Stimulated activated CD8-positive, alpha-beta memory T cell treated with anti-CD3 and anti-CD28 coated beads, Interleukin-12 subunit alpha, Interleukin-12 subunit beta, amount 100 ng/mL, for 1 hour (primary cell): ENCODE data around the gene ISM1.
"Not testable (repeated sequence)": the region's sequence is repeated elsewhere in the genome, so short reads cannot be mapped to it uniquely, and the experiment has no call there.

ENCODE experiments used
- DNase-seq: peaks from one replicate; pipeline ENCODE4 v3.0.0-alpha.2; 2020; ENCODE audit warnings: low read depth

Gene ISM1

DNA sequence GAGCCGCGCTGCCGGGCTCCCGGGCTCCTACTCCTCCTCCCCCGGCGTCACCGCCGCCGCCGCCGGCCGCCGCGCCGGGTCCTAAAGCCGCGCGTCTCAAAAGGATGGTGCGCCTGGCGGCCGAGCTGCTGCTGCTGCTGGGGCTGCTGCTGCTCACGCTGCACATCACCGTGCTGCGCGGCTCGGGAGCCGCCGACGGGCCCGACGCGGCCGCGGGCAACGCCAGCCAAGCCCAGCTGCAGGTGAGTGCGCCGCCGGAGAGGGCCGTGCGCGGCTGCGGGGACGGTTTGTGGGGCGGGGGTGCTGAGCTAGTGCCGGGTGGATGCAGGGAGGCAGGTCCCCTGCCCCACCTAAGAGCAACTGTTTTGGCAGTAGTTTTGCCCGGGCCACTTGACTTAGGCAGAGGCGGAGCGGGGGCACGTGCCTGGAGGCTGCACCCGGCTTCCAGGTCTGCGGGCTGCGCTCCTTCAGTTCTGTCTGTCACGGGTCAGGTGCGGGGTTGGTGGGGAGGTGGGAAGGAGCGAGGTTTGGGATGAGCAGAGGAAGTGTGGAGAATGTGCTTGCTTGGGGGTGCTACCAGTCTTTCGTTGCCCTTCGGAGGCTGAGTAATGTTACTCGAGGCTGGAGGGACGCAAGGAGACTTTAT lies 722 bp downstream of the ISM1 start:
- no peak for DNase-seq

GRCh38 chr20:13222319-13222716 lies 1.2 kb downstream of the ISM1 start:
- no peak for DNase-seq

- DNase-seq = no peak
These were observed 2.9 kb downstream of the ISM1 start for GRCh38 chr20:13223736-13224520.

GRCh38 chr20:13226367-13226766 lies 5.3 kb downstream of the ISM1 start:
- DNase-seq = no peak

- DNase-seq = no peak
These were observed 7.7 kb downstream of the ISM1 start for GRCh38 chr20:13228771-13229170.

DNA sequence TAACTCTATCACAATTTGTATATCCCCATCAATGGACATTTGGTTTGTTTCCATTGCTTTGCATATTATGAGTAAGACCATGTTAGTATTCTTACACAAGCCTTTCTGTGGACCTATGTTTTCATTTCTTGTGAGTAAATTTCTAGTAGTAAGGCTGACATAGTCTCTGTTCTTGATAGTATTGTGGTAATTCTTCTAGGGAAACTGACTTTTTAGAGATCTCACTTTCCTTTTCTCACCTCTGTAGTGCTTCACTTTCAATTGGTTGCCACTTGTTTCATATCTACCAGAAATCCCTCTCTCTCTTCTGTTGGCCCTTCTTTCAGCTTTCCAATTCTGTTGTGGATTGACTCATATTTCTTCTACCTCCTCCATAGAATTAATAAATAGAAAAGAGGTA lies 8.5 kb downstream of the ISM1 start:
- DNase-seq = no peak

DNA sequence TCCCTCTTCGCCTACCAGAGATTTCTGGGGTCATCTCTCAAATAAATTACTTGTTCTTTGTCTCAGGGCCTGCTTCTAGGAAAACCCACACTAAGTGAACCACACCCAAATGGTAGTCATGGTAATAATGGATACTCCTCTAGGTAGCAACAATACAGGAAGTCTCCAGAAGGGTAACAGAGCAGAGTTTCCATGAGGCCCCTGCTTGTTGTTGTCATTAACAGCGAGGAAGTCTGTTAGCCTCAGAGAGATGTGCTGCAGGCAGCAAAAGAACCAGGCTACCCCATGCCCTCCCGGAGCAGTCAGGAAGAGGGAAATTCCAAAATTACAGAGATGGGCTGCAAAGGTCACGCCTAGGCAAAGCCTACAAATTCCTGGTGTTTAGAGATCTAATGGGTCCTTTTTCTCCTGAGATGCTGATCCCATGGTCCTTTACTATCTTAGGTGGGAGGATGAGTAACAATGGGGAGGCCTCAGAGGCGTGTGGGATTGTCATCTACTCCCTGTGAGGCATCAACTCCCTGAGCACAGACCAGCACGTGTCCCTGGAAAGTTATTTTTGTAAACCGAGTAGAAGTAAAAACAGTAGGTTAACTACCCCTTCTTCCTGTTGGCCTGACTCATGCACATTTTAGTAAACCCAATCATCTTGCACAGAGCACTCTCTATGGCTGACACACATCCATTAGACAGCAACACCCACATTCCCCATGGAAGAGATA lies 10.1 kb downstream of the ISM1 start:
- no peak for DNase-seq

GRCh38 chr20:13232999-13233398 lies 11.9 kb downstream of the ISM1 start:
- DNase-seq = no peak

DNA sequence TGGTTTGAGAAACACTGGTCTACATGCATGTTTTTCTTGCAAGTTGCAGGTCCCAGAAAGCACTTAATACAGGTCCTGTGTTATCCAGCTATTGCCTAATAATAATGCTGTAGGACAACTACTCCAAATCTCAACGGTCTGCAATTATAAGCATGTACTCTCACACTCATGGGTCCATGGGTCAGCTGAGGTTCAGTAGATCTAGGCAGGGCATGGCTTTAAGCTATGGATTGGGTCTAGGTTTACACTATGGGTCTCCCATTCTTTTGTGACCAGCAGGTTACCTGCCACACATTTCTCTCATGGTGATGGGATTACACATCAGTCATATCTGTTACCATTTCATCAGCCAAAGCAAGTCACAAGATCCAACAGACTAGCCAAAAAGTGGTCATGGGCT lies 13.9 kb downstream of the ISM1 start:
- no peak for DNase-seq

DNA sequence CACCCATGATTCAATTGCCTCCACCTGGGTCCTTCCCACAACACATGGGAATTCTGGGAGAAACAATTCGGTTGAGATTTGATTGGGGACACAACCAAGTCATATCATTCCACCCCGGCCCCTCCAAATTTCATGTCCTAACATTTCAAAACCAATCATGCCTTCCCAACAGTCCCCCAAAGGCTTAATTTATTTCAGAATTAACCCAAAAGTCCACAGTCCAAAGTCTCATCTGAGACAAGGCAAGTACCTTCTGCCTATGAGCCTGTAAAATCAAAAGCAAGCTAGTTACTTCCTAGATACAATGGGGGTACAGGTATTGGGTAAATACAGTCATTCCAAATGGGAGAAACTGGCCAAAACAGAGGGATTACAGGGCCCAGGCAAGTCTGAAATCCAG lies 15.3 kb downstream of the ISM1 start:
- not testable (repeated sequence) for DNase-seq

DNA sequence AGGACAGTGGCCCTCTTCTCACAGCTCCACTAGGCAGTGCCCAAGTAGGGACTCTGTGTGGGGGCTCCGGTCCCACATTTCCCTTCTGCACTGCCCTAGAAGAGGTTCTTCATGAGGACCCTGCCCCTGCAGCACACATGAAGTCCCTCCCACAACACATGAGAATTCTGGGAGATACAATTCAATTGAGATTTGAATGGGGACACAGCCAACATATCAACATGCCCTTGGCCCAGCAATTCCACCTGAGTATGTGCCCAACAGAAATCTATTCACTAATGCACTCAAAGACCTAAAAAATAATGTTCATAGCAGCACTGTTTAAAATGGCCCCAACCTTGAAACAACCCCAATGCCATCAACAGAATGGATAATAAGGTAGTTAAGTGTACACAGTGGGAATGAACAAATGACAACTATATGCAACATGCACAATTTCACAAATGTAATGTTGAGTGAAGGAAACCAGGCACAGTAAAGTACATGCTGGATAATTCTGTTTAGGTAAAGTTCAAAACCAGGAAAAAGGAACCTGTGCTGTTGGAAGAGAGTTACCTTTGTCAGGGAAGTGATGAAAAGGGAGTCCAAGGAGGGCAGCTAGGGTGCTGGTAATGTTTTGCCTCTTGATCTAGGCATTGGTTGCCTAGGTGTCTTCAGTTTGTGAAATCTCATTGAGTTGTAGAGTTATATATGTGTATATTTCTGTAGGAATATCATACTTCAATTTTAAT lies 16.1 kb downstream of the ISM1 start:
- no peak for DNase-seq

GRCh38 chr20:13238001-13238653 lies 17.1 kb downstream of the ISM1 start:
- no peak for DNase-seq

DNA sequence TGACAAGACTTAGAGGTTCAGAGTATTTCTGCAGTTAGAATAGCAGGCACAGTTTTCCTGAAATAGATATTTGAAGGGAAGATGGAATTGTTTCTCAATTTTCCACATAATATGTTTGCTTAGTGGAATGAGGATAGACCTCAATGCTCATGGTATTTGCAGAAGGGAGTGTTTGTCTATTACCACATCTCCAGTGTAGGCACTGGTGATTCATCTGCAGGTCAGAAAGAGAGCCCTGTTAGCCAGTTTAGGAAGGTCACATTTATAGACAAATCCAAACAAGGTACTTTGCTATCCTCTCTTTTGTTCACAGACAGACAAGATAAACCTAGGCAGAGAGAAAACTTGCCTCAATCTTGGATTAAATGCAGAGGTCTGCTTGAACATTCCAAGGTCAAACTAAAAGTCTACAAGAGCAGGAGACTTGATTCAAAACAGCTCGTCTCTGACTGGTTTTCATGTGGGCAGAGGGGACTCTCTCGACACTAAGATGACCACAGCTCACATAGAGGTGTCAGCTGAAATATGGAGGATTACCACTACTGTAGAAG lies 22.8 kb downstream of the ISM1 start:
- no peak for DNase-seq

GRCh38 chr20:13245250-13245723 lies 24.2 kb downstream of the ISM1 start:
- no peak for DNase-seq

- DNase-seq = no peak
These were observed 28.2 kb downstream of the ISM1 start for GRCh38 chr20:13249118-13249797.

- DNase-seq = no peak
These were observed 28.7 kb downstream of the ISM1 start for GRCh38 chr20:13249798-13250170.

DNA sequence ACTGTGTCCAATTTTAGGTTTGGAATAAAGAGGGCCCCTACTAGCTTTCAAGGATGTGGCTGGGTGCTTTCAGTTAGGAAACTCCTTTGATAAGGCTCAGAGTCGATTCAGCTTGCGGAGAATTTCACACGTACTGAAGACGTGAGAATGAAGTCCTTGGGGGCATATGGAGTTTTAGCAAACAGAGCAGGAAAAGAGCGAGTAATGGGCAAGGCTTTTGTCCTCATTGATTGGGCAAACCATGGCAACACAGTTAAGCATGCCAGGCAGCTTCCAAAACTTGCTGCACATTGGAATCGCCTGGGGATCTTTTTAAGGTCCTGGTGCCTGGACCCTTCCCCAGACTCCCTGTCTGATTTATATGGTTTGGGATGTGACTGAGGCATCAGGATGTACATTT lies 29.2 kb downstream of the ISM1 start:
- no peak for DNase-seq

GRCh38 chr20:13251106-13251903 lies 30.2 kb downstream of the ISM1 start:
- no peak for DNase-seq

- no peak for DNase-seq
These were observed 30.8 kb downstream of the ISM1 start for GRCh38 chr20:13251904-13252297.

DNA sequence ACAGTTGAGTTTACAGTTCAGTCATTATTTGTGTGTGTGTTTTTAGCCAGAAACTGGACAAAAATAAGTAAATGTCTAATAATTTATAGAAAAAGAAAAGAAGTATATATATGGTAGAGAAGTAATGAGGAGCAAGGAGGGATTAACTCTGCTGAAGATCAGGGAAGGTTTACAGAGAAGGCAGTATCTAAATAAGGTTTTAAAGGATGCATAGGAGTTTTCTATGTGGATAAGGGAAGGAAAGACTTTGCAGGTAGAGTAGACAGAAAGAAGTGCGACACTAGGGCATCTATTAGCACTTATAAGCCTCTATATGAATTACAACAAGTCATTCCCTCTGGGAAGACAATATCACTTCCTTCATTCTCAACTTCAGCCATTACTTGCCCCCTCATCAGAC lies 34.3 kb downstream of the ISM1 start:
- no peak for DNase-seq
